ENCODE results near the gene TSPO. TPM values are rescaled to one million over a fixed set of nuclear protein-coding genes. Genes with fewer than 3 reads are reported as not detected.

The TSPO gene
- total and polyA plus RNA-seq, 2 donors, result 32.0 to 93.2 TPM

DNA sequence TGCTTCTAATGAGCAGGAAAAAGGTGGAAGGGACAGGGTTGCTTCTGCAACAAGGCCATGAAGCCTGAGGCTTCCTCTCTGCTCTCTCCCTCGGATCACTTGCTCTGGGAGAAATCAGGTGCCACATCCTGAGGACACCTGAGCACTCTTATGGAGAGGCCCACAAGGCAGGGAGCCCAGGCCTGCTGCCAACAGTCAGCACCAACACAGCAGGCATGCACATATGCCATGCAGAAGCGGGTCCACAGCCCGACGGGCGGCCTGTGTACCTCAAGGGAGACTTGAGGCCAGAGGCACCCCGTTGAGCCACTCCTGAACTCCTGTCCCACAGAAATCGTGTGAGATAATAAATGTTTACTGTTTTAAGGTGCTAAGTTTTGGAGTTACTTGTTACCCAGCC, 26.1 kb downstream of the TSPO start:
- Histone ChIP-seq H3K4me1 (ENCODE audit: control insufficient read depth in 2 of 2, insufficient read depth in 2 of 2, low read length in 2 of 2) (no peaks in the 10 kb centered on the region), H3K36me3 (ENCODE audit: control insufficient read depth in 2 of 2, insufficient read depth in 2 of 2, low read length in 1 of 2) (peaks cover 32 to 47% of the 10 kb centered on the region in 2 donors), H3K27ac (ENCODE audit: low read depth in 1 of 2, low read length in 1 of 2) (no peak overlapping the region), H3K4me3 (ENCODE audit: low read length in 2 of 2) (no peak overlapping the region), H3K9me3 (ENCODE audit: control insufficient read depth in 2 of 2, insufficient read depth in 1 of 2, low read length in 1 of 2) (peaks cover 0 to 8% of the 10 kb centered on the region in 2 donors), H3K27me3 (ENCODE audit: control insufficient read depth in 2 of 2, insufficient read depth in 1 of 2, low read length in 1 of 2) (no peaks in the 10 kb centered on the region)
- no peak for DNase-seq (ENCODE audit: low read depth in 6 of 9, low spot score in 9 of 9)
- 97% methylated on average over 7 of the region's 7 CpGs for WGBS

DNA sequence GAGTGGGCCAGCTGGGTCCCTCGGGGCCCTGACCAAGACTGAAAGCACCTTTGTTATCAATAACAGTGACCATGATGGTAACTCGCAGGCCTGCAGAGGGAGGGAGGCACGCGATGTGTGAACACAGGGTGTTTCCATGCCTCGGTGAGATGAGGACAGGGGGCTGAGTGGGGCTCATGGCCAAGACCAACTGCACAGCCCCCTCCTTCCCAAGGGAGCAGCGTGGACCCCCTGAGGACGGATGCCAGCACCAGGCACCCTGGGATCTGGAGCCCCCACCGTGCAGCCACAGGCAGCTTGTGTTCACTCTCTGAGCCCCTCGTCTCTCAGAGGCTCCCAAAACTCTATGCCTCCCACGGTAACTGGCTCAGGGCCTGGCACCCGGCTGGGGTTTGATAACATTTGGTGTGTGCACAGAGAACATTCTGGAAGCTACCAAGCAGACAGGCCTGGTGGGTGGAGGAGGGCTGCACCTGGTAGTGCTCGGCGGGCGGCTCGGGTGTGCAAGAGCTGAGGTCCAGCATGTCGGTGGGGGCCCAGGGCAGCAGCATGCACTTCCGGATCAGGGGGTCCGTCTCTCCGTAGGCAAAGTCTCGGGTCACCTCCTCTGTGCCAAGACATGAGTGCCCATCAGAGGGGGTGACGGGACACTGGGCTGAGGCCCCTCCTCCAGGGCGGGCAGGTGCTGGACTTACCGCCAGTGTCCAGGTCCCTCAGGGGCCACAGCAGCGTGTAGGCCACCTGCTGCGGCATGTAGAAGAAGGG, 28.0 kb downstream of the TSPO start:
- WGBS, result 98% methylated on average over 25 of the region's 25 CpGs
- DNase-seq (ENCODE audit: low read depth in 6 of 9, low spot score in 9 of 9), result no peak
- Histone ChIP-seq H3K4me3 (ENCODE audit: low read length in 2 of 2) (no peak overlapping the region), H3K4me1 (ENCODE audit: control insufficient read depth in 2 of 2, insufficient read depth in 2 of 2, low read length in 2 of 2) (no peaks in the 10 kb centered on the region), H3K27me3 (ENCODE audit: control insufficient read depth in 2 of 2, insufficient read depth in 1 of 2, low read length in 1 of 2) (no peaks in the 10 kb centered on the region), H3K36me3 (ENCODE audit: control insufficient read depth in 2 of 2, insufficient read depth in 2 of 2, low read length in 1 of 2) (peaks cover 17 to 40% of the 10 kb centered on the region in 2 donors), H3K27ac (ENCODE audit: low read depth in 1 of 2, low read length in 1 of 2) (no peak overlapping the region), H3K9me3 (ENCODE audit: control insufficient read depth in 2 of 2, insufficient read depth in 1 of 2, low read length in 1 of 2) (peaks cover 0 to 8% of the 10 kb centered on the region in 2 donors)

DNA sequence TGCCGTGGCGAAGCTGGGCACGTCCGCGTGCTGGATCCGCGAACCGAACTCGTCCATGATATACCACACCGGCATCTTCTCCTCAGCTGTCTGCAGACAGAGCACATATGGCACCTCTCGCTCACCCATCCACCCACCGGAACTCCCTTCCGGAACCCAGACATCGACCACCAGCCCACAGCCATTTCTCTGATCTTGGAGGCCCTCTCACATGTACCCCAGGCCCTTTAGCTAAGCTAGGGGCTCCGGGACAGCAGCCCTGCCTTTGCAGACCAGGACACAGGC, 28.5 kb downstream of the TSPO start:
- WGBS, result over 99% methylated on average over 15 of the region's 15 CpGs

DNA sequence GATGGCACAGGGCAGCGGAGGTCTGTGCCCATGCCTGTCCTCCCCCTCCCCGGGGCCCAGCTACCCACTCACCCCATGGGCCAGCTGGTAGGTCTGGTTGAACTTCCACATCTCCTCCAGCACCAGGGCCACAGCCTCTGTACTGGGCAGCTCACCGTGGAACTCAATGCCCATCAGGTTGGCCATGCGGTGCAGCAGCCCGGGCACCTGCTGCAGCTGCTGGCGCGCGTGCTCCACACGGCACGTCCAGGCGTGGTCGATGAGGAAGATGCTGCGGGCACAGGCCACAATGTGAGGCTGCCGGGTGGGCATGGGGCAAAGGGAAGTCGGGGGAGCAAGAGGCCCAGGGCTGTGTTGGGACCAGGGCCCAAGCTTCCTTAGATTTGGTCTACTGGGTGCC, 29.3 kb downstream of the TSPO start:
- peaks cover 14 to 33% of the 10 kb centered on the region in 2 donors for H3K36me3 ChIP-seq (ENCODE audit: control insufficient read depth in 2 of 2, insufficient read depth in 2 of 2, low read length in 1 of 2)
- WGBS, result 95% methylated on average over 15 of the region's 15 CpGs

More for the DNA sequence above, 28.5 kb downstream of the TSPO start:
- Histone ChIP-seq H3K36me3 (ENCODE audit: control insufficient read depth in 2 of 2, insufficient read depth in 2 of 2, low read length in 1 of 2) (peaks cover 17 to 38% of the 10 kb centered on the region in 2 donors), H3K4me1 (ENCODE audit: control insufficient read depth in 2 of 2, insufficient read depth in 2 of 2, low read length in 2 of 2) (no peaks in the 10 kb centered on the region), H3K9me3 (ENCODE audit: control insufficient read depth in 2 of 2, insufficient read depth in 1 of 2, low read length in 1 of 2) (peaks cover 0 to 8% of the 10 kb centered on the region in 2 donors), H3K4me3 (ENCODE audit: low read length in 2 of 2) (no peak overlapping the region), H3K27me3 (ENCODE audit: control insufficient read depth in 2 of 2, insufficient read depth in 1 of 2, low read length in 1 of 2) (no peaks in the 10 kb centered on the region), H3K27ac (ENCODE audit: low read depth in 1 of 2, low read length in 1 of 2) (no peak overlapping the region)
- DNase-seq (ENCODE audit: low read depth in 6 of 9, low spot score in 9 of 9), result no peak

DNA sequence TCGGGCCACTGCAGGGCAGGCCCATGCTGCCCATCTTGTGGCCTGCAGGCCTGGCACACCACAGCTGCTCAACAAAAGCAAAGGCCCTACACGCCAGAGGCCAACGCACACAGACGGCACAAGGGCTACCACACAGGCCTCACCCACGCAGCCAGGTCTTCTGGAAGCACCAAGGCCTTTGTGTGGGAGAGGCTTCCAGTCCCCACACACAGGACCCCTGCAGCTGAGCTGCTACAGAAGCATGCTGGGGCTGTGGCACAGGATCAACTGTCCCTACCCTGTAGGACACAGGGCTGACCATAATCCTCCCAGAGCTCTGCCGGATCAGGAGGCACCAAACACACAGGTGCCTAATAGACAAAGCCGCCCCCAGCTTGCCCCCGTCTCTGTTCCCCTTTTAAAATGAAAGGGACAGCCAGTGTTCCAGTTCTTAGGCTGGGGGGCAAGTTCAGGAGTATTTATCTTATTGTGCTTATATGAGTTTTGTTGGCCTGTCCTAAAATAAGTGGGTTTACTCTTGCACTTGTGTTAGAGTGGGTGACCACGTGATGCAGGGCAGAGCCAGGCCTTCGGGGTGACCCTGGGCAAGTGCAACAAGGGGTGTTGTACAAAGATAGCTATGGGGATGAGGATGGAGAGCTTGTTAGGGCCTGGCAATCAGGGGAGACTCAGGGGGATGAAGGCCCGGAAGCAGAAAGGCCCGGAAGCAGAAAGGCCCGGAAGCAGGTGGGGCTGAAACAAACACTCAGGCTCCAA, 30.1 kb downstream of the TSPO start:
- DNase-seq (ENCODE audit: low read depth in 6 of 9, low spot score in 9 of 9), result no peak
- Histone ChIP-seq H3K4me3 (ENCODE audit: low read length in 2 of 2) (no peak overlapping the region), H3K27ac (ENCODE audit: low read depth in 1 of 2, low read length in 1 of 2) (no peak overlapping the region), H3K9me3 (ENCODE audit: control insufficient read depth in 2 of 2, insufficient read depth in 1 of 2, low read length in 1 of 2) (peaks cover 0 to 8% of the 10 kb centered on the region in 2 donors), H3K36me3 (ENCODE audit: control insufficient read depth in 2 of 2, insufficient read depth in 2 of 2, low read length in 1 of 2) (peaks cover 14 to 30% of the 10 kb centered on the region in 2 donors), H3K27me3 (ENCODE audit: control insufficient read depth in 2 of 2, insufficient read depth in 1 of 2, low read length in 1 of 2) (no peaks in the 10 kb centered on the region), H3K4me1 (ENCODE audit: control insufficient read depth in 2 of 2, insufficient read depth in 2 of 2, low read length in 2 of 2) (peaks cover 4 to 12% of the 10 kb centered on the region in 2 donors)
- WGBS, result 98% methylated on average over 13 of the region's 13 CpGs

More for the DNA sequence above, 29.3 kb downstream of the TSPO start:
- Histone ChIP-seq H3K9me3 (ENCODE audit: control insufficient read depth in 2 of 2, insufficient read depth in 1 of 2, low read length in 1 of 2) (peaks cover 0 to 8% of the 10 kb centered on the region in 2 donors), H3K4me1 (ENCODE audit: control insufficient read depth in 2 of 2, insufficient read depth in 2 of 2, low read length in 2 of 2) (peaks cover 0 to 4% of the 10 kb centered on the region in 2 donors), H3K27me3 (ENCODE audit: control insufficient read depth in 2 of 2, insufficient read depth in 1 of 2, low read length in 1 of 2) (no peaks in the 10 kb centered on the region), H3K27ac (ENCODE audit: low read depth in 1 of 2, low read length in 1 of 2) (no peak overlapping the region), H3K4me3 (ENCODE audit: low read length in 2 of 2) (no peak overlapping the region)
- no peak for DNase-seq (ENCODE audit: low read depth in 6 of 9, low spot score in 9 of 9)

DNA sequence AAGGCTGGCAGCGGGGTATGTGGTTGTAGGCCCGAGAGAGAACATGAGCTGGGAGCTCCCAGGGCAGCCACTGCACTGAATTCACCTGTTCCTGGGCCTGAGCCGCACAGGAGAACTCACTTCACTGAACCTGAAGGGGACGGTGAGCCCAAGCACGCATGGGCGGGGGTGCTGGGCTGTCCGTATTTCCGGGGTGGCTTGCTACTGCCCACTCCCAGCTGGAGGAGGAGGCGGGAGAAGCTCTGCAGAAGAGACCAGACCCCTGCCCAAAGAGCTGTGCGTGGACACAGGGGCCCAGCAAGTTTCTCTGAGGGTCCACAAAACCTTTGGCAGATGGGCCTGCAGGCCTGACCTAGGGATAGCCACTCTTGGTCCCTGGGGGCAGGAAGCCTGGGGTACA, 30.8 kb downstream of the TSPO start:
- Histone ChIP-seq H3K4me1 (ENCODE audit: control insufficient read depth in 2 of 2, insufficient read depth in 2 of 2, low read length in 2 of 2) (peaks cover 4 to 13% of the 10 kb centered on the region in 2 donors), H3K9me3 (ENCODE audit: control insufficient read depth in 2 of 2, insufficient read depth in 1 of 2, low read length in 1 of 2) (peaks cover 0 to 8% of the 10 kb centered on the region in 2 donors), H3K36me3 (ENCODE audit: control insufficient read depth in 2 of 2, insufficient read depth in 2 of 2, low read length in 1 of 2) (peaks cover 14 to 30% of the 10 kb centered on the region in 2 donors), H3K27ac (ENCODE audit: low read depth in 1 of 2, low read length in 1 of 2) (no peak overlapping the region), H3K27me3 (ENCODE audit: control insufficient read depth in 2 of 2, insufficient read depth in 1 of 2, low read length in 1 of 2) (no peaks in the 10 kb centered on the region), H3K4me3 (ENCODE audit: low read length in 2 of 2) (no peak overlapping the region)
- DNase-seq (ENCODE audit: low read depth in 6 of 9, low spot score in 9 of 9), result no peak
- WGBS, result 98% methylated on average over 10 of the region's 10 CpGs

DNA sequence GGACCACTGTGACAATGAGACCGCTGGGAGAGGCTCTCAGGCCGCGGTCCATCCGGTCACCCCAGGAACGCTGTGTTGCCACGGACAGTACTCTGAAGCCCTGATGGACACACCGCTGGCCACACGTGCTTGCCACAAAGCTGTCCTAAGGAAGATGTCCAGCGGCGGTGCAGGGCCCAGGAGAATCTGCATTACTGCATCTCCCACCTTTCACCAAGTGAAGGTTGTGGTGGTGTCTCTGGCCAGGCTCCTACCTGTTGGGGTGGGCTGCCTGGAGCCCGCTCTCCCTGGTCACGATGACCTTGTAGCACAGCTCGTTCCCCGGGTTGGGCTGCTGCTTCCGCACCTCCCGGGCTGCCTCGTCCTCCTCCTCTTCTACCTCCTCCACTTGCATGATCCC, 31.4 kb downstream of the TSPO start:
- DNase-seq (ENCODE audit: low read depth in 6 of 9, low spot score in 9 of 9), result no peak
- 98% methylated on average over 17 of the region's 17 CpGs for WGBS
- H3K9me3 ChIP-seq (ENCODE audit: control insufficient read depth in 2 of 2, insufficient read depth in 1 of 2, low read length in 1 of 2), result peaks cover 0 to 9% of the 10 kb centered on the region in 2 donors
- peaks cover 4 to 13% of the 10 kb centered on the region in 2 donors for H3K4me1 ChIP-seq (ENCODE audit: control insufficient read depth in 2 of 2, insufficient read depth in 2 of 2, low read length in 2 of 2)
- H3K27ac ChIP-seq (ENCODE audit: low read depth in 1 of 2, low read length in 1 of 2), result no peak overlapping the region
- H3K27me3 ChIP-seq (ENCODE audit: control insufficient read depth in 2 of 2, insufficient read depth in 1 of 2, low read length in 1 of 2), result no peaks in the 10 kb centered on the region
- H3K4me3 ChIP-seq (ENCODE audit: low read length in 2 of 2), result no peak overlapping the region
- H3K36me3 ChIP-seq (ENCODE audit: control insufficient read depth in 2 of 2, insufficient read depth in 2 of 2, low read length in 1 of 2), result peaks cover 14 to 30% of the 10 kb centered on the region in 2 donors

DNA sequence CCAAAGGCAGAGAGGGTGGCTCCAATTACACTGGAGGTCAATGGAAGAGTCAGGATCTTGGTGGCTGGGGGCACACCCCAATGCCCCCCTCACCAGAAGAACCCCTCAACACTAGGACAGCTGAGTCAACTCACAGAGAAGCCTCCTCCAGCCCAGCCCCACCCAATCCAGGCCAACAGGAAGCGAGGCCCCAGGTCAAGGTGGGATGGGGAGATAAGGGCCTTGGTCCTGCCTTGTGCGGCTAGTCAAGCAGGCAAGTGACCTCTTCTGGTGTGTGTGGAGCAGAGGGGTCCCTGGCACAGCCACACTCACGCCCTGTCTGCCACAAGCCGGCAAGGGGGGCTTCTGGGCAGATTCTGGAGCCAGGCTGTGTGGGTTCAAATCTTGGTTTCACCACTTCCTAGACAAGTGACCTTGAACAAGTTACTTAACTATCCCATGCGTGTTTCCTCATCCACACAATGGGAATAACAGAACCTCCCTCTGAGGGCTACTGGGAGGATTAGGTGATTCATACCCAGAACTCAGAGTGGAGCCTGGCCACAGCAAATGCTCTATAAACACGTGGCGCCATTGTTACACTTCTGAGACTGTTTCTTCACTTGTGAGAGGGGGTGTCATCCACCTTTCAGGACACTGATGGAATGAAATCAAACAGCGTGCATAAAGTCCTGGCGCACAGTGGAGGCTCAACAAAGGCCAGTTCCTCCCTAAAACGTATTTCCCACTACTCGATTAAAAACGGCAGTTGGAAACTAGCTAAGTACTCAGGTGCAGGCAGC, 32.3 kb downstream of the TSPO start:
- peaks cover 0 to 9% of the 10 kb centered on the region in 2 donors for H3K9me3 ChIP-seq (ENCODE audit: control insufficient read depth in 2 of 2, insufficient read depth in 1 of 2, low read length in 1 of 2)
- no peaks in the 10 kb centered on the region for H3K27me3 ChIP-seq (ENCODE audit: control insufficient read depth in 2 of 2, insufficient read depth in 1 of 2, low read length in 1 of 2)
- DNase-seq (ENCODE audit: low read depth in 6 of 9, low spot score in 9 of 9), result no peak
- H3K36me3 ChIP-seq (ENCODE audit: control insufficient read depth in 2 of 2, insufficient read depth in 2 of 2, low read length in 1 of 2), result peaks cover 12 to 27% of the 10 kb centered on the region in 2 donors
- peaks cover 4 to 16% of the 10 kb centered on the region in 2 donors for H3K4me1 ChIP-seq (ENCODE audit: control insufficient read depth in 2 of 2, insufficient read depth in 2 of 2, low read length in 2 of 2)
- WGBS, result 93% methylated on average over 12 of the region's 12 CpGs
- no peak overlapping the region for H3K27ac ChIP-seq (ENCODE audit: low read depth in 1 of 2, low read length in 1 of 2)
- no peak overlapping the region for H3K4me3 ChIP-seq (ENCODE audit: low read length in 2 of 2)
